NCI-H1092 treated with DMSO at 0.1 percent for 48 hours (cell line): ENCODE measurements around the gene SAMD3.
"Not testable (repeated sequence)": the region's sequence is repeated elsewhere in the genome, so short reads cannot be mapped to it uniquely, and the experiment has no call there.

Experiments used
- DNase-seq: peaks from one replicate; lab custom pipeline; 2025; lab: John Stamatoyannopoulos, UW

SAMD3 gene

GRCh38 chr6:130173377-130174004 is 49.3 kb downstream of the SAMD3 start:
- not testable (repeated sequence) for DNase-seq

GRCh38 chr6:130170160-130170559 is 52.6 kb downstream of the SAMD3 start:
- DNase-seq = not testable (repeated sequence)

GRCh38 chr6:130167655-130168054 is 55.1 kb downstream of the SAMD3 start:
- DNase-seq = no peak

GRCh38 chr6:130164251-130164650 is 58.5 kb downstream of the SAMD3 start:
- DNase-seq = no peak

DNA sequence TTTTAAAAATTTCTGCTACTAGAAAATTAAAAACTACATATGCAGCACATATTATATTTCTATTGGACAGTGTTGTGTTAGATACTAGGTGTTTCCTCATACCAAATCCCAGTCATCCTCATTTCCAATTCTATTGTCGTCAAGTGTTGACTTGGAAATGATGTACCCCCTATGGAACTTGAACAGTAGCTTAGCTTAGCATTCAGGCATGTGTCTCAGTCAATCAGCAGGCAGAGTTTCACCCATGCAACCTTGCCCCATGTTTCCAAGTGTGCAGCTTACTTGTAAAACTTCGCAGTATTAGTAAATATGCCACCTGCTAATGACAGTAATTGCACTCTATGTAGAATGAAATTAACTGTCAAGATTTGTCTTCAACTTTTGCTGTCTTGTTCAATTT is 59.5 kb downstream of the SAMD3 start:
- no peak for DNase-seq

GRCh38 chr6:130162421-130162820 is 60.3 kb downstream of the SAMD3 start:
- DNase-seq = no peak

- no peak for DNase-seq
Observed at GRCh38 chr6:130161683-130162404, 60.9 kb downstream of the SAMD3 start.

- no peak for DNase-seq
Observed at GRCh38 chr6:130159956-130160355, 62.8 kb downstream of the SAMD3 start.

DNA sequence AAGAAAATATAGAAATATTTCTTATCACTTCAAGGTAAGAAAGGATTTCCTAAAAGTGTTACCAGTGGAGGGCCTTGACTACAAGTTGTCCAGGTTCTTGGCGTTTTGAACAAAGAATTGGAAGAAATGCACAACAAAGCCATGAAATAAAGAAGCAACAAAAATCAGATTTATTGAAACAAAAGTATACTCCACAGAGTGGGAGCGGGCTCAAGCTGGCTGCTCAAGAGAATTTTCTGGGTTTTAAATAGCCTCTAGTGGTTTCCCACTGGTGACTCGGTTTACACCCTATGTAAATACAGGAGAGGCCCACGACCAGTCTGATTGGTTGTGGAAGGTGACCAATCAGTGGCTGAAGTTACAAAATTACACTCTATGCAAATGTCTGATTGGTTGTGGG is 64.2 kb downstream of the SAMD3 start:
- DNase-seq = no peak

DNA sequence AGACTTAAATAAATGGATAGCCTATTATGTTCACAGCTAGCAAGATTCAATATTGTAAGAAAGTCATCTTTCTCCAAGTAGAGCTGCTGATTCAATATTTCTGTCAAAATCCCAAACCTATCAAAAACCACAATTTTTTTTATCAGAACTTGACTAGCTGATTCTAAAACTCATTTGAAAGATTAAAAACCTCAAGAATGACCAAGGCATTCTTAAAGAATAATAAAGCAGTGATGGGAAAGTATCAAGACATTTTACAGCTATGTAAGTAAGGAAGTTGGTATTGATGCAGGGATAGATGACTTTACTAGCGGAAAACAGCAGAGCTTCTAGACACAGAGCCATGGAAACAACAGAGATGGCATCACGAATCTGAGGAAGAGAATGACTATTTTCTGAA is 64.7 kb downstream of the SAMD3 start:
- DNase-seq = no peak

GRCh38 chr6:130156908-130157307 is 65.8 kb downstream of the SAMD3 start:
- DNase-seq = no peak

GRCh38 chr6:130152908-130153510 is 69.7 kb downstream of the SAMD3 start:
- no peak for DNase-seq

- DNase-seq = no peak
Observed at GRCh38 chr6:130150906-130151305, 71.8 kb downstream of the SAMD3 start.

DNA sequence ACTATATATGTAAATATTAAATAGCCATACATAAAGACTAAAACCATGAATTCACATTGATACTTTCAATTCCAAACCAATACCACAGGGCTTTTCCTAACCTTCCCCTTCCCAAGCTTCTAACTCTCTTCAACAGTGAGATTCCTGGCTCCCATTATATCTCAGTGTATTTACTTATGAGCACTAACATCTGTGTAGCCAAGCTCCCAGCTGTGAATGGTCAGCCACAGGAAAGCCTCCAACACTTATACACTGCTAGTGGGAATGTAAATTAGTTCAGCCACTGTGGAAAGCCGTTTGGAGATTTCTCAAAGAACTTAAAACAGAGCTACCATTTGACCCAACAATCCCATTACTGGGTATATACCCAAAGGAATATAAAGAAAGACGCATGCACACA is 73.7 kb downstream of the SAMD3 start:
- DNase-seq = not testable (repeated sequence)

DNA sequence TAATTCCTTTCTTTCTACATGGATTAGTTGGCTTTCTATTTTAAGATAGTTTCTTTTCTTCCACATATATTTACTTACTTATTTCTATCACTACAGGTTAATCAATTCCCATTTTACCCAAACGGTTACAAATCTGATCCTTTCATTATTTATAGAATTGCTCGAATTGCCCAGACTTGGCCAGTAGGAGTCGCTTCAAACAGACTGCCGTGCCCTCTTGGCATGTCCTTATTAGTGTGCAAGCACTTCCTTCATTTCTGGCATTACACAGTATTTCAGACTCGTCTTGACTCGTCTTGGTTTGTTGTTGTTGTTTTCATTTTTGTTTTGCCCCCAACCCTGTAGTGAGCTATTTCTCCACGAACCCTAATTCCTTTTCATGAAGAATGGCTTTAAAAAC is 74.6 kb downstream of the SAMD3 start:
- no peak for DNase-seq

DNA sequence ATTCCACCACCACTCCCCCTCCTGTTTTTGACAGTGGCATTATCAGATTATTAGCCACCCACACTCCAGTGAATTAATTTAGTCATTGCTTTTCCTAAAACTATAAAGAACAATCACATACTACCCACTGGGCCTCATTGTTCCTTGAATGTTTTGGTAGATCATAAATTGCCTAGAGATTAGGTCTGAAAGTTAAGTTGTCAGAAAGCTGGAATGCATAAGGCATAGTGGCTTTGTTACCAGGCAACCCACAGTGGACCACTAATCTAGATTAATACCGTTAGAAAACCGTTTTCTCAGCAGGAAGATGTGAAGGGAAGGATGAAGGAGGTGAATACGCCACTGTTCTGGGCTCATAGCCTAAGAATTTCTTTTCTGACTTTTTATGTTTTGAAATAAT is 75.6 kb downstream of the SAMD3 start:
- no peak for DNase-seq

GRCh38 chr6:130143709-130144108 is 79.0 kb downstream of the SAMD3 start:
- DNase-seq = no peak

DNA sequence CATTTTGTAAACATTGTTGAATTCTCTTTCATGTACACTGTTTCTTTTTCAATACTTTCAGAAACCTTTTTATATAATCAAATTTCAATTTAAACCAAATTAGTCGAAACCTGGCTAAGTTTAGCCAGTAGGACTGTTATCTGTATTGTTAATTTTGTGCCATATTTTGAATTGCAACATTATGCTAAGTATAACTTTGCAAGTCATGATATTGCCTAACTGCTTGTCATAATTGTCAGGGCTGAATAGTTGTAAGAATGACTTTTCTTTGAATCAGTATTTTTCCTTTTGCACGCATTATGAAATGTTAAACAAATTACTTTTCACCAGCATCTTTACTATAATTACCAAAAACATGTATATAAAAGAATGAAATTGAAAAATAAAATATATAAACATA is 82.7 kb downstream of the SAMD3 start:
- DNase-seq = no peak

GRCh38 chr6:130138909-130139242 is 83.9 kb downstream of the SAMD3 start:
- DNase-seq = no peak

- DNase-seq = no peak
Observed at GRCh38 chr6:130138116-130138908, 84.4 kb downstream of the SAMD3 start.

- no peak for DNase-seq
Observed at GRCh38 chr6:130136798-130137197, 86.0 kb downstream of the SAMD3 start.

DNA sequence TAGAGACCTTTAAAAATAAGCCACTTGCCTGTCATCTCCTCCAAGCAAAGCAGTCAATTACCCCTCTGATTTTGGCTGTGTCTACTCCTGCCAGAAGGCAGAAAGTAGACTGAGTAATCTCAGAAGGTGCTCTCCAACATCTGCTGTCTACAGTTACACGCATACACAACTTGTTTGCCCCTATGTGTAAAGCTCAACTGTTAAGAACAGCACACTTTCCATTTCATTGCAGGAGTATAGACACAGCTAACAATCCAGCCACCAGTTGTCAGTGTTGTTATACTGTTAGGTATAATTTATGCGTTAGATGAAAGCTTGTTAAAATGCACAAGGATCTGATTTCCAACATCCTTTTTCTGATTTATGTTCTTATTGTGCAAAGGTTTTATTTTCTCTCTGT is 88.2 kb downstream of the SAMD3 start:
- no peak for DNase-seq

- no peak for DNase-seq
Observed at GRCh38 chr6:130132286-130132701, 90.5 kb downstream of the SAMD3 start.
